Keratinocyte (primary cell): ENCODE measurements around the gene SPOCK3. TPM values are rescaled to one million over a fixed set of nuclear protein-coding genes. Genes with fewer than 3 reads are reported as not detected.

Source experiments
- DNase-seq: peaks from one replicate; pipeline ENCODE4 v3.0.0-alpha.2; 2011; ENCODE audit warnings: low read depth, missing footprints, low spot score
- FAIRE-seq: peaks from 2 replicates; lab custom pipeline; 2011; peaks lifted over from hg19 to GRCh38; lab: Jason Lieb, UNC
- H2AFZ ChIP-seq: 2 replicates; pipeline ENCODE4 v1.6.0; 2012; ENCODE audit warnings: low read length, control low read depth, inconsistent platforms; ENCODE audit not compliant: control insufficient read depth
- H3K27ac ChIP-seq: 2 replicates; pipeline ENCODE4 v1.5.1; 2011; ENCODE audit warnings: low read length; ENCODE audit not compliant: control insufficient read depth, insufficient read depth
- H3K27me3 ChIP-seq: 3 replicates; pipeline ENCODE4 v1.6.0; 2011; ENCODE audit warnings: low read length; ENCODE audit not compliant: control insufficient read depth, insufficient read depth; ENCODE audit errors: extremely low read depth
- H3K36me3 ChIP-seq, 2 experiments: 2 replicates in 1 of 2; 3 replicates in 1 of 2; pipeline ENCODE4 v1.5.1; 2011; ENCODE audit warnings: low read length in 2 of 2, mild to moderate bottlenecking in 1 of 2; ENCODE audit not compliant: control insufficient read depth in 2 of 2, insufficient read depth in 2 of 2; ENCODE audit errors: extremely low read depth in 1 of 2
- H3K4me1 ChIP-seq: 3 replicates; pipeline ENCODE4 v1.5.1; 2011; ENCODE audit warnings: low read length; ENCODE audit not compliant: control insufficient read depth, insufficient read depth; ENCODE audit errors: extremely low read depth
- H3K4me2 ChIP-seq: 3 replicates; pipeline ENCODE4 v1.6.0; 2011; ENCODE audit warnings: low read depth, low read length; ENCODE audit not compliant: control insufficient read depth, insufficient read depth; ENCODE audit errors: extremely low read depth
- H3K4me3 ChIP-seq, 3 experiments: fragments of 200-600 bp in 1 of 3; sonication (generic) in 1 of 3; 2 replicates in 2 of 3; 3 replicates in 1 of 3; pipeline ENCODE4 v1.5.1; 2011 to 2016; ENCODE audit warnings: low read length in 3 of 3, mild to moderate bottlenecking in 3 of 3, control low read depth in 2 of 3, inconsistent platforms in 1 of 3, low read depth in 1 of 3, mixed read lengths in 1 of 3, mixed run types in 1 of 3, moderate library complexity in 1 of 3; ENCODE audit not compliant: control insufficient read depth in 2 of 3, insufficient read depth in 2 of 3; ENCODE audit errors: extremely low read depth in 1 of 3
- H3K79me2 ChIP-seq: 2 replicates; pipeline ENCODE4 v1.6.0; 2012; ENCODE audit warnings: low read length; ENCODE audit not compliant: control insufficient read depth, insufficient read depth
- H3K9ac ChIP-seq: 3 replicates; pipeline ENCODE4 v1.6.0; 2011; ENCODE audit warnings: low read length; ENCODE audit not compliant: control insufficient read depth, insufficient read depth; ENCODE audit errors: extremely low read depth
- H3K9me1 ChIP-seq: 3 replicates; pipeline ENCODE4 v1.6.0; 2011; ENCODE audit warnings: low read length; ENCODE audit not compliant: control insufficient read depth, insufficient read depth; ENCODE audit errors: extremely low read depth
- H3K9me3 ChIP-seq: 2 replicates; pipeline ENCODE4 v1.5.1; 2012; ENCODE audit warnings: low read depth, low read length; ENCODE audit not compliant: control insufficient read depth
- H4K20me1 ChIP-seq: 3 replicates; pipeline ENCODE4 v1.6.0; 2011; ENCODE audit warnings: low read length; ENCODE audit not compliant: control insufficient read depth, insufficient read depth; ENCODE audit errors: extremely low read depth
- CTCF ChIP-seq, 3 experiments: IDR thresholded peaks in 1 of 3; conservative IDR thresholded peaks in 1 of 3; optimal IDR thresholded peaks in 1 of 3; 2 replicates in 2 of 3; 3 replicates in 1 of 3; pipeline versions ENCODE3 to v1.5.1; 2011; ENCODE audit warnings: low read length in 3 of 3, mild to moderate bottlenecking in 3 of 3, moderate library complexity in 2 of 3, control low read depth in 1 of 3, inconsistent platforms in 1 of 3; ENCODE audit not compliant: insufficient read depth in 2 of 3; ENCODE audit errors: extremely low read depth in 1 of 3
- EZH2 ChIP-seq: IDR thresholded peaks from one replicate; pipeline ENCODE4 v1.6.1; 2012; ENCODE audit warnings: inconsistent platforms, mild to moderate bottlenecking, low read length, moderate library complexity
- dilution Hi-C: fragments of 300-500 bp; cut with MboI; formaldehyde crosslinking; loops from one replicate; pipeline ENCODE4 v1.7.0; 2020; ENCODE audit warnings: low sequenced_read_pairs; ENCODE audit not compliant: extremely low pct_ligation_motif_present
- polyA plus RNA-seq, 5 experiments: library from polyadenylated mRNA; depleted of rRNA in 3 of 5; stranded (reverse) in 3 of 5; stranded (forward) in 1 of 5; unstranded in 1 of 5; fragments of >200 nt; gene quantifications; 1 replicate in 1 of 5; 2 replicates in 3 of 5; 3 replicates in 1 of 5; pipeline versions ENCODE4 v1.2.1 to v1.2.3, GENCODE V29; 2011 to 2012; ENCODE audit warnings: missing spikeins in 2 of 5, low read depth in 1 of 5, low replicate concordance in 1 of 5

The SPOCK3 gene
- polyA plus RNA-seq, 1 donor (not counting 4 experiments of a cell fraction or from before 2014, with no cell fraction given), result not detected

GRCh38 chr4:166903408-166903807 is 330.9 kb downstream of the SPOCK3 start:
- DNase-seq (no peak), FAIRE-seq (no peak)
- Histone ChIP-seq H3K4me3 (no peak overlapping the region), H3K9ac (no peak overlapping the region), H3K79me2 (no peaks in the 10 kb centered on the region), H4K20me1 (no peaks in the 10 kb centered on the region), H3K9me3 (no peaks in the 10 kb centered on the region), H2AFZ (no peak overlapping the region), H3K27ac (no peak overlapping the region), H3K27me3 (no peaks in the 10 kb centered on the region), H3K36me3 (no peaks in the 10 kb centered on the region), H3K4me2 (no peak overlapping the region), H3K9me1 (no peaks in the 10 kb centered on the region), H3K4me1 (no peaks in the 10 kb centered on the region)
- dilution Hi-C loops, result no loop called here
- TF ChIP-seq EZH2, result no peak
- TF ChIP-seq CTCF (optimal IDR thresholded peaks at IDR 0.05 in 1 of 3, IDR thresholded peaks at IDR 0.05 in 1 of 3, conservative IDR thresholded peaks at IDR 0.05 in 1 of 3; ENCODE audit: extremely low read depth in 1 of 3, insufficient read depth in 2 of 3, low read length in 3 of 3), result no peak

GRCh38 chr4:166902941-166903340 is 331.4 kb downstream of the SPOCK3 start:
- H3K36me3 ChIP-seq, result no peaks in the 10 kb centered on the region
- H3K27me3 ChIP-seq, result no peaks in the 10 kb centered on the region
- dilution Hi-C loops, result no loop called here
- no peaks in the 10 kb centered on the region for H3K79me2 ChIP-seq
- H3K4me2 ChIP-seq, result no peak overlapping the region
- H3K9ac ChIP-seq, result no peak overlapping the region
- H3K9me1 ChIP-seq, result no peaks in the 10 kb centered on the region
- FAIRE-seq, result no peak
- H3K4me1 ChIP-seq, result no peaks in the 10 kb centered on the region
- H4K20me1 ChIP-seq, result no peaks in the 10 kb centered on the region
- no peak overlapping the region for H3K27ac ChIP-seq
- H3K9me3 ChIP-seq, result no peaks in the 10 kb centered on the region
- DNase-seq, result no peak
- no peak overlapping the region for H3K4me3 ChIP-seq
- TF ChIP-seq EZH2 (no peak), CTCF (optimal IDR thresholded peaks at IDR 0.05 in 1 of 3, IDR thresholded peaks at IDR 0.05 in 1 of 3, conservative IDR thresholded peaks at IDR 0.05 in 1 of 3; ENCODE audit: extremely low read depth in 1 of 3, insufficient read depth in 2 of 3, low read length in 3 of 3) (no peak)
- no peak overlapping the region for H2AFZ ChIP-seq
